DOHH2 (cell line): ENCODE data around the gene CITED2.

Source experiments
- H3F3A ChIP-seq: fragments of 200-600 bp; sonication (generic), shearing (Covaris generic); 2 replicates; pipeline ENCODE4 v1.6.0; 2016; ENCODE audit warnings: antibody characterized with exemption, mild to moderate bottlenecking; ENCODE audit not compliant: control insufficient read depth, insufficient read depth
- H3K27ac ChIP-seq: fragments of 200-600 bp; sonication (generic); 2 replicates; pipeline ENCODE4 v1.5.1; 2014; ENCODE audit warnings: low read depth, mild to moderate bottlenecking, low read length, moderate library complexity
- H3K27me3 ChIP-seq: fragments of 200-600 bp; sonication (generic); 2 replicates; pipeline ENCODE4 v1.6.1; 2014; ENCODE audit warnings: mild to moderate bottlenecking, low read length, mixed read lengths; ENCODE audit not compliant: control insufficient read depth
- H3K36me3 ChIP-seq: fragments of 200-600 bp; sonication (generic); 2 replicates; pipeline ENCODE4 v1.6.1; 2014; ENCODE audit warnings: mild to moderate bottlenecking, low read length, moderate library complexity, mixed read lengths; ENCODE audit not compliant: control insufficient read depth
- H3K4me1 ChIP-seq: fragments of 200-600 bp; sonication (generic); 2 replicates; pipeline ENCODE4 v1.6.1; 2014; ENCODE audit warnings: mild to moderate bottlenecking, low read length, mixed read lengths; ENCODE audit not compliant: control insufficient read depth
- H3K4me2 ChIP-seq: fragments of 200-600 bp; sonication (generic); 2 replicates; pipeline ENCODE4 v1.6.0; 2014; ENCODE audit warnings: mild to moderate bottlenecking, low read length, moderate library complexity
- H3K4me3 ChIP-seq: fragments of 200-600 bp; sonication (generic); 2 replicates; pipeline ENCODE4 v1.5.1; 2014; ENCODE audit warnings: mild to moderate bottlenecking, low read length, mixed read lengths
- H3K79me2 ChIP-seq: fragments of 200-600 bp; sonication (generic); 2 replicates; pipeline ENCODE4 v1.6.1; 2014; ENCODE audit warnings: mild to moderate bottlenecking, low read length, mixed read lengths; ENCODE audit not compliant: control insufficient read depth
- H3K9me2 ChIP-seq: fragments of 200-600 bp; sonication (generic); replicated peaks from 2 replicates; pipeline ENCODE4 v1.6.1; 2014; ENCODE audit warnings: mild to moderate bottlenecking, low read length, mixed read lengths; ENCODE audit not compliant: control insufficient read depth
- H3K9me3 ChIP-seq: fragments of 200-600 bp; sonication (generic); 2 replicates; pipeline ENCODE4 v1.6.1; 2014; ENCODE audit warnings: antibody characterized with exemption, low read length, mixed read lengths; ENCODE audit not compliant: control insufficient read depth, insufficient read depth
- H4K20me1 ChIP-seq: fragments of 200-600 bp; sonication (generic); 2 replicates; pipeline ENCODE4 v1.6.0; 2014; ENCODE audit warnings: low read depth, mild to moderate bottlenecking, antibody characterized with exemption, low read length, moderate library complexity; ENCODE audit not compliant: control insufficient read depth, insufficient read depth
- EZH2phosphoT487 ChIP-seq: fragments of 200-600 bp; sonication (generic); IDR thresholded peaks from 2 replicates; pipeline ENCODE4 v1.6.1; 2017; ENCODE audit warnings: borderline replicate concordance, mild to moderate bottlenecking, antibody characterized with exemption, low read length, moderate library complexity, mixed read lengths
- TF ChIP-seq, protein P1 (sequence below): fragments of 200-600 bp; sonication (generic); IDR thresholded peaks from one replicate; pipeline ENCODE4 v1.5.1; 2014; ENCODE audit warnings: antibody characterized with exemption, mild to moderate bottlenecking, low read depth, low read length; ENCODE audit not compliant: poor library complexity, severe bottlenecking

Gene CITED2

DNA sequence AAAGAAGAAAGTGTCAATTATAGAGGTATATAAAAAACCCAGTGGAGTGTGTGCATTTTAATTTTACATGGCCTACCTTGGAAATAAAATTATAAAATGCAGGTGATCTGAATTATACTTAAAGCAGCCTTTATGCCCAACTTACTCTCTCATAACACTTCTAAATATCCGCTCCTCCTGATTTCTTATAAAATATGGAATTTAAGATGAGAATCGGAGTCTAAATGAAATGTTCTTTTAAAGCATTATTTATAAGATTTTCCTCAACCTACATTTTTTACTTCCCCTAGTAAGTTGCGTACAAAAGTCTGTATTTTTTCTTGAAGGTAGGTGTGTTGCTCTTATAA lies 3.5 kb downstream of the CITED2 start:
- Histone ChIP-seq H3K27me3 (no peaks in the 10 kb centered on the region), H3K27ac (no peak overlapping the region), H3F3A (peaks cover 18% of the 10 kb centered on the region), H3K9me3 (no peaks in the 10 kb centered on the region), H3K36me3 (peaks cover 32% of the 10 kb centered on the region), H3K4me1 (peaks cover 34% of the 10 kb centered on the region), H3K9me2 (no peaks in the 10 kb centered on the region), H3K4me3 (no peak overlapping the region), H3K79me2 (peaks cover 30% of the 10 kb centered on the region), H4K20me1 (peaks cover 4% of the 10 kb centered on the region; the same call in 1 of the 2 replicates), H3K4me2 (peak overlapping the region; percentile 88; the same call in 1 of the 2 replicates)
- no peak for TF ChIP-seq EZH2phosphoT487
- TF ChIP-seq, protein P1, sequence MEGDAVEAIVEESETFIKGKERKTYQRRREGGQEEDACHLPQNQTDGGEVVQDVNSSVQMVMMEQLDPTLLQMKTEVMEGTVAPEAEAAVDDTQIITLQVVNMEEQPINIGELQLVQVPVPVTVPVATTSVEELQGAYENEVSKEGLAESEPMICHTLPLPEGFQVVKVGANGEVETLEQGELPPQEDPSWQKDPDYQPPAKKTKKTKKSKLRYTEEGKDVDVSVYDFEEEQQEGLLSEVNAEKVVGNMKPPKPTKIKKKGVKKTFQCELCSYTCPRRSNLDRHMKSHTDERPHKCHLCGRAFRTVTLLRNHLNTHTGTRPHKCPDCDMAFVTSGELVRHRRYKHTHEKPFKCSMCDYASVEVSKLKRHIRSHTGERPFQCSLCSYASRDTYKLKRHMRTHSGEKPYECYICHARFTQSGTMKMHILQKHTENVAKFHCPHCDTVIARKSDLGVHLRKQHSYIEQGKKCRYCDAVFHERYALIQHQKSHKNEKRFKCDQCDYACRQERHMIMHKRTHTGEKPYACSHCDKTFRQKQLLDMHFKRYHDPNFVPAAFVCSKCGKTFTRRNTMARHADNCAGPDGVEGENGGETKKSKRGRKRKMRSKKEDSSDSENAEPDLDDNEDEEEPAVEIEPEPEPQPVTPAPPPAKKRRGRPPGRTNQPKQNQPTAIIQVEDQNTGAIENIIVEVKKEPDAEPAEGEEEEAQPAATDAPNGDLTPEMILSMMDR: no peak

DNA sequence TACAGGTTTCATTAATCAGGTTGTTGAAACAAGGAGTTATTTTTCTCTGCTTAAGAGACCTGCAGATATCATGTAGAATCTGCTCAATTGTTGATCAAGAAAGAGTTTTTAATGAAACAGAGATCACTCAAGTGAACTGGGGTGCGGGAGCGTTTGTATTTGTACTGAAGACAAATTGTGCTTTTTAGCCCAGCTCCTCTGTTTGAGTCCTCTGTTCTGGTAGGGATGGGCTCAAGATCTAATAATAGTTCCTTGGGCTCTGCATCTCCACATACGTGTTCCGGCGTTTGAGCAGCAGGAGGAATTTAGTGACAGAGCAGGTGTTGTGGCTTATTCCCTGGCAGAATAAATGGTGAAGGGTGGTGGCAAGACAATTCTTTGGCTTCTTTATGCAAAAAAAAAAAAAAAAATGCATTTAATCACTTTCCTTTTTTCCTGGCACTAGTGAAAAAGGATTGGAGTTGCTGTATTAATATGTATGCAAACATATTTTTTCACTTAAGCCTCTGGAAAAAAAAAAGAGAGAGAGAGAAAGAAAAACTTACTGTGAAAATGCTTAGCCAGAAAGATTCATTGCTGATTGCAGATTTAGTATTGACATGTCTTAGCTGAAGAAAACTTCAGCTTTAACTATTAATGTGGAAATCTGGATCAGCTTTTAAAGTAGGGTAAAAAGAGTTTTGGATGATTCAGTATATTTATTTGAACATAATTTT lies 4.0 kb downstream of the CITED2 start:
- Histone ChIP-seq H3K36me3 (peaks cover 32% of the 10 kb centered on the region), H3K79me2 (peaks cover 30% of the 10 kb centered on the region), H3K4me2 (peak overlapping the region; percentile 15)

DNA sequence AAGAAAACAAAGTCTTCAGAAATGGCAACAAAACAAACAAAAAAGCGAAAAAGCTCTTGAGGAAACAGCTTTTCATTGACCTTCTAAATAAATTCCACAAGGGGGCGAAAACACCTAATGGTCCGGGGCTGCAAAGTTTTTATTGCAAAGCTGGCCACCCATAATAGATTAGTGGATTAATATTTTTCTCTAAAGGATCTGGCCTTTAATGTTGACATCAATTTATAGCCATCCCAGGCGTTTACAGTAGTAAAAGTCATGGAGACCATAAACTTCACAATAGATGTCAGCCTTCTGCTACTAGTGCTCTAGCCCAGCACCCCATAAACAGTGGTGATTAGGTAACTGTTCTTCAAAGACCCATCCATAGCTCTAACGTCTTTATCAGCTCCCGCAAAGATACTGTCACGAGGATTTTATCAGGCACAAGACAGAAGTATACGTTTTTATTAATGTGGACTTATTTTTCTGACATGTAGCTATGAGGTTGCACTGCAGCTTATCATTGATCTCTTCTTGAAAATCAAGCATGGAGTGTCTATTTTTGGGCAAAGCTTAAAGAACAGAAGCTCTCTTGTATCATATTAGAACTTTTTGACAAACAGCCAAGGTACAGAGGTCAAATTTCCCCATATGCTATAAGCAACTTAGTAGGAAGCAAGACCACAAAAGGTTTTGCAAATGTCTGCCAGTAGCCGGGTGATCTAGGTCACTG lies 4.7 kb downstream of the CITED2 start:
- H3K9me3 ChIP-seq: no peaks in the 10 kb centered on the region
- no peak overlapping the region for H3K4me3 ChIP-seq
- H3K4me1 ChIP-seq: peaks cover 30% of the 10 kb centered on the region
- H4K20me1 ChIP-seq: peaks cover 4% of the 10 kb centered on the region; the same call in 1 of the 2 replicates
- peaks cover 32% of the 10 kb centered on the region for H3K36me3 ChIP-seq
- H3F3A ChIP-seq: peaks cover 18% of the 10 kb centered on the region
- peaks cover 30% of the 10 kb centered on the region for H3K79me2 ChIP-seq
- TF ChIP-seq EZH2phosphoT487: no peak
- TF ChIP-seq, protein P1: peak; percentile 74
- H3K9me2 ChIP-seq: no peaks in the 10 kb centered on the region
- peak overlapping the region; percentile 15 for H3K4me2 ChIP-seq
- no peak overlapping the region for H3K27ac ChIP-seq
- no peaks in the 10 kb centered on the region for H3K27me3 ChIP-seq

More for the DNA sequence above, 4.0 kb downstream of the CITED2 start:
- Histone ChIP-seq H3F3A (peaks cover 18% of the 10 kb centered on the region), H3K9me2 (no peaks in the 10 kb centered on the region), H3K4me3 (no peak overlapping the region), H3K4me1 (peaks cover 31% of the 10 kb centered on the region), H3K27ac (no peak overlapping the region), H3K27me3 (no peaks in the 10 kb centered on the region), H3K9me3 (no peaks in the 10 kb centered on the region), H4K20me1 (peaks cover 4% of the 10 kb centered on the region; the same call in 1 of the 2 replicates)
- TF ChIP-seq, protein P1: no peak
